ENCODE results near the gene PRR36. TPM values are rescaled to one million over a fixed set of nuclear protein-coding genes. Genes with fewer than 3 reads are reported as not detected.
A peak's percentile ranks its signal among the peaks of the same experiment; 100 is the strongest.

PRR36 gene
- total and polyA plus RNA-seq, 7 experiments from 2014 or later, result 0.08 to 1.2 (median 0.11) TPM; not detected in 1

- Histone ChIP-seq H3K4me3 (ENCODE audit: low read length) (no peak overlapping the region), H3K36me3 (ENCODE audit: control insufficient read depth in 2 of 3, insufficient read depth in 3 of 3, low read length in 3 of 3) (no peaks in the 10 kb centered on the region), H3K4me1 (ENCODE audit: control insufficient read depth in 2 of 2, insufficient read depth in 2 of 2, low read length in 2 of 2) (no peaks in the 10 kb centered on the region), H3K27me3 (ENCODE audit: control insufficient read depth in 2 of 2, insufficient read depth in 2 of 2, low read length in 2 of 2) (no peaks in the 10 kb centered on the region), H3K9me3 (ENCODE audit: control insufficient read depth in 2 of 3, low read length in 3 of 3) (no peaks in the 10 kb centered on the region), H3K27ac (ENCODE audit: low read depth, low read length) (no peak overlapping the region)
- CTCF ChIA-PET, result no interaction called here
- Mint-ChIP-seq H3K9me3 (peaks cover 0 to 11% (median 0%) of the 10 kb centered on the region in 11 donors), H3K36me3 (peaks cover 0 to 3% (median 0%) of the 10 kb centered on the region in 5 donors), H3K4me1 (peaks cover 0 to 8% (median 2%) of the 10 kb centered on the region in 7 donors), H3K27me3 (peaks cover 6 to 44% (median 31%) of the 10 kb centered on the region in 5 donors), H3K27ac (no peak overlapping the region), H3K4me3 (peak overlapping the region in 1 of 10 donors; percentile 50)
- DNase-seq, result no peak
- intact Hi-C loops (cut with micrococcal nuclease), result no loop called here
- no peak for ATAC-seq
- POLR2A ChIA-PET, result interaction anchor here (0.7 kb wide), 1 partner anchor 1704 kb away, joined by 3 read pairs; no protein-coding TSS in a partner anchor
Measured at GRCh38 chr19:7822910-7823515, 51.2 kb downstream of the PRR36 start.

- intact Hi-C loops (cut with micrococcal nuclease), result no loop called here
- POLR2A ChIA-PET, result no interaction called here
Measured at GRCh38 chr19:7820588-7820987, 53.6 kb downstream of the PRR36 start.

GRCh38 chr19:7819337-7819736 lies 54.9 kb downstream of the PRR36 start:
- ChIA-PET CTCF (interaction anchor here (1.8 kb wide), 1 partner anchor 19 kb away, joined by 5 read pairs; no protein-coding TSS in a partner anchor), POLR2A (interaction anchor here (0.6 kb wide), 1 partner anchor 63 kb away, joined by 3 read pairs; no protein-coding TSS in a partner anchor)
- Histone ChIP-seq H3K27ac (ENCODE audit: low read depth, low read length) (no peak overlapping the region), H3K9me3 (ENCODE audit: control insufficient read depth in 2 of 3, low read length in 3 of 3) (no peaks in the 10 kb centered on the region), H3K27me3 (ENCODE audit: control insufficient read depth in 2 of 2, insufficient read depth in 2 of 2, low read length in 2 of 2) (no peaks in the 10 kb centered on the region), H3K36me3 (ENCODE audit: control insufficient read depth in 2 of 3, insufficient read depth in 3 of 3, low read length in 3 of 3) (no peaks in the 10 kb centered on the region), H3K4me1 (ENCODE audit: control insufficient read depth in 2 of 2, insufficient read depth in 2 of 2, low read length in 2 of 2) (peaks cover 9 to 14% of the 10 kb centered on the region in 2 donors), H3K4me3 (ENCODE audit: low read length) (no peak overlapping the region)
- Mint-ChIP-seq H3K27ac (no peak overlapping the region), H3K4me1 (peaks cover 3 to 29% (median 21%) of the 10 kb centered on the region in 7 donors), H3K27me3 (peaks cover 6 to 37% (median 31%) of the 10 kb centered on the region in 5 donors), H3K4me3 (no peak overlapping the region), H3K36me3 (peaks cover 0 to 9% (median 3%) of the 10 kb centered on the region in 5 donors), H3K9me3 (peaks cover 0 to 23% (median 6%) of the 10 kb centered on the region in 11 donors)
- intact Hi-C loops (cut with micrococcal nuclease), result no loop called here
- no peak for DNase-seq
- ATAC-seq, result no peak

More at GRCh38 chr19:7820588-7820987, 53.6 kb downstream of the PRR36 start:
- CTCF ChIA-PET, result interaction anchor here (0.6 kb wide), 1 partner anchor 9 kb away, joined by 3 read pairs; no protein-coding TSS in a partner anchor
- peaks cover 1 to 3% of the 10 kb centered on the region in 2 donors for H3K4me1 ChIP-seq (ENCODE audit: control insufficient read depth in 2 of 2, insufficient read depth in 2 of 2, low read length in 2 of 2)
- Mint-ChIP-seq H3K36me3 (peaks cover 0 to 9% (median 3%) of the 10 kb centered on the region in 5 donors), H3K27me3 (peaks cover 6 to 37% (median 31%) of the 10 kb centered on the region in 5 donors), H3K4me3 (no peak overlapping the region), H3K9me3 (peaks cover 0 to 23% (median 6%) of the 10 kb centered on the region in 11 donors), H3K4me1 (peaks cover 0 to 17% (median 9%) of the 10 kb centered on the region in 7 donors), H3K27ac (no peak overlapping the region)
- H3K9me3 ChIP-seq (ENCODE audit: control insufficient read depth in 2 of 3, low read length in 3 of 3), result no peaks in the 10 kb centered on the region
- H3K36me3 ChIP-seq (ENCODE audit: control insufficient read depth in 2 of 3, insufficient read depth in 3 of 3, low read length in 3 of 3), result no peaks in the 10 kb centered on the region
- no peak overlapping the region for H3K27ac ChIP-seq (ENCODE audit: low read depth, low read length)
- no peak for DNase-seq
- ATAC-seq, result no peak
- no peak overlapping the region for H3K4me3 ChIP-seq (ENCODE audit: low read length)
- no peaks in the 10 kb centered on the region for H3K27me3 ChIP-seq (ENCODE audit: control insufficient read depth in 2 of 2, insufficient read depth in 2 of 2, low read length in 2 of 2)

- no peak overlapping the region for H3K27ac ChIP-seq (ENCODE audit: low read depth, low read length)
- ChIA-PET POLR2A (no interaction called here), CTCF (interaction anchor here (1.8 kb wide), 1 partner anchor 19 kb away, joined by 5 read pairs; no protein-coding TSS in a partner anchor)
- H3K9me3 Mint-ChIP-seq, result peaks cover 0 to 26% (median 8%) of the 10 kb centered on the region in 11 donors
- H3K36me3 ChIP-seq (ENCODE audit: control insufficient read depth in 2 of 3, insufficient read depth in 3 of 3, low read length in 3 of 3), result no peaks in the 10 kb centered on the region
- no peak overlapping the region for H3K27ac Mint-ChIP-seq
- DNase-seq (no peak), ATAC-seq (no peak)
- H3K4me3 ChIP-seq (ENCODE audit: low read length), result no peak overlapping the region
- no peak overlapping the region for H3K4me3 Mint-ChIP-seq
- H3K4me1 ChIP-seq (ENCODE audit: control insufficient read depth in 2 of 2, insufficient read depth in 2 of 2, low read length in 2 of 2), result peaks cover 9 to 14% of the 10 kb centered on the region in 2 donors
- peaks cover 3 to 29% (median 22%) of the 10 kb centered on the region in 7 donors for H3K4me1 Mint-ChIP-seq
- H3K27me3 ChIP-seq (ENCODE audit: control insufficient read depth in 2 of 2, insufficient read depth in 2 of 2, low read length in 2 of 2), result no peaks in the 10 kb centered on the region
- H3K27me3 Mint-ChIP-seq, result peaks cover 6 to 35% (median 28%) of the 10 kb centered on the region in 5 donors
- intact Hi-C loops (cut with micrococcal nuclease), result no loop called here
- H3K36me3 Mint-ChIP-seq, result peaks cover 0 to 9% (median 4%) of the 10 kb centered on the region in 5 donors
- H3K9me3 ChIP-seq (ENCODE audit: control insufficient read depth in 2 of 3, low read length in 3 of 3), result no peaks in the 10 kb centered on the region
Measured at GRCh38 chr19:7818806-7819205, 55.4 kb downstream of the PRR36 start.

Other genes with a start within 250 kb of the PRR36 start
- 10 to 100 TPM; 49.3 to 79.8 (median 76.4) TPM for gene XAB2, start 244.8 kb downstream of the PRR36 start, total RNA-seq
- gene XAB2, start 244.8 kb downstream of the PRR36 start, polyA plus RNA-seq, result 10 to 100 TPM in 1 of 2 donors, 1 to 10 TPM in 1; 6.4 to 11.9 TPM
- 100 to 1,000 TPM; 112 to 134 (median 117) TPM for gene PET100, start 244.6 kb downstream of the PRR36 start, total RNA-seq
- 100 to 1,000 TPM; 158 to 274 TPM for gene PET100, start 244.6 kb downstream of the PRR36 start, polyA plus RNA-seq
- 10 to 100 TPM in 1 of 5 experiments, 1 to 10 TPM in 4; 2.2 to 13.4 (median 5.4) TPM for gene PCP2, start 240.7 kb downstream of the PRR36 start, total RNA-seq
- not detected for gene PCP2, start 240.7 kb downstream of the PRR36 start, polyA plus RNA-seq
- gene STXBP2, start 237.3 kb downstream of the PRR36 start, total RNA-seq, result 100 to 1,000 TPM; 158 to 411 (median 187) TPM
- gene STXBP2, start 237.3 kb downstream of the PRR36 start, polyA plus RNA-seq, result 10 to 100 TPM; 52.8 to 61.1 TPM
- gene RETN, start 205.3 kb downstream of the PRR36 start, total RNA-seq, result 1 to 10 TPM in 1 of 5 experiments, not detected in 4; 3.4 TPM
- not detected for gene RETN, start 205.3 kb downstream of the PRR36 start, polyA plus RNA-seq
- 10 to 100 TPM in 1 of 5 experiments, 1 to 10 TPM in 1, not detected in 3; 1.2 to 12.3 TPM for gene MCEMP1, start 197.3 kb downstream of the PRR36 start, total RNA-seq
- not detected for gene MCEMP1, start 197.3 kb downstream of the PRR36 start, polyA plus RNA-seq
- gene TRAPPC5, start 193.6 kb downstream of the PRR36 start, total RNA-seq, result 10 to 100 TPM; 43.7 to 79.3 (median 75.4) TPM
- 100 to 1,000 TPM; 165 to 191 TPM for gene TRAPPC5, start 193.6 kb downstream of the PRR36 start, polyA plus RNA-seq
- gene FCER2, start 172.3 kb downstream of the PRR36 start, total RNA-seq, result 1 to 10 TPM in 2 of 5 experiments, under 1 TPM in 1, not detected in 2; 0.32 to 3.8 (median 1.3) TPM
- gene FCER2, start 172.3 kb downstream of the PRR36 start, polyA plus RNA-seq, result under 1 TPM; 0.48 to 0.52 TPM
- gene CLEC4G, start 142.3 kb downstream of the PRR36 start, total RNA-seq, result 1 to 10 TPM in 1 of 5 experiments, not detected in 4; 1.2 TPM
- not detected for gene CLEC4G, start 142.3 kb downstream of the PRR36 start, polyA plus RNA-seq
- gene CD209, start 126.9 kb downstream of the PRR36 start, total RNA-seq, result under 1 TPM in 3 of 5 experiments, not detected in 2; 0.27 to 0.68 (median 0.32) TPM
- not detected for gene CD209, start 126.9 kb downstream of the PRR36 start, polyA plus RNA-seq
- gene CLEC4M, start 111.1 kb downstream of the PRR36 start, total RNA-seq, result not detected
- under 1 TPM in 1 of 2 donors, not detected in 1; 0.74 TPM for gene CLEC4M, start 111.1 kb downstream of the PRR36 start, polyA plus RNA-seq
- gene EVI5L, start 44.2 kb downstream of the PRR36 start, total RNA-seq, result 10 to 100 TPM in 3 of 5 experiments, 1 to 10 TPM in 2; 7.4 to 12.2 (median 11.4) TPM
- 1 to 10 TPM; 2.5 to 3.8 TPM for gene EVI5L, start 44.2 kb downstream of the PRR36 start, polyA plus RNA-seq
- under 1 TPM in 1 of 5 experiments, not detected in 4; 0.24 TPM for gene LRRC8E, start 14.1 kb upstream of the PRR36 start, total RNA-seq
- gene LRRC8E, start 14.1 kb upstream of the PRR36 start, polyA plus RNA-seq, result under 1 TPM in 1 of 2 donors, not detected in 1; 0.53 TPM
- 100 to 1,000 TPM in 1 of 5 experiments, 10 to 100 TPM in 4; 48.7 to 109 (median 66.5) TPM for gene MAP2K7, start 29.5 kb upstream of the PRR36 start, total RNA-seq
- gene MAP2K7, start 29.5 kb upstream of the PRR36 start, polyA plus RNA-seq, result 1 to 10 TPM; 1.8 to 2.0 TPM
- gene TGFBR3L, start 40.4 kb upstream of the PRR36 start, total RNA-seq, result 1 to 10 TPM in 4 of 5 experiments, under 1 TPM in 1; 0.27 to 4.0 (median 1.6) TPM
- not detected for gene TGFBR3L, start 40.4 kb upstream of the PRR36 start, polyA plus RNA-seq
- 10 to 100 TPM; 12.3 to 24.4 (median 21.4) TPM for gene SNAPC2, start 45.9 kb upstream of the PRR36 start, total RNA-seq
- gene SNAPC2, start 45.9 kb upstream of the PRR36 start, polyA plus RNA-seq, result 10 to 100 TPM; 11.5 to 18.2 TPM
- gene CTXN1, start 51.7 kb upstream of the PRR36 start, total RNA-seq, result under 1 TPM in 1 of 5 experiments, not detected in 4; 0.32 TPM
- not detected for gene CTXN1, start 51.7 kb upstream of the PRR36 start, polyA plus RNA-seq
- 10 to 100 TPM; 65.3 to 97.6 (median 73.8) TPM for gene TIMM44, start 69.3 kb upstream of the PRR36 start, total RNA-seq
- gene TIMM44, start 69.3 kb upstream of the PRR36 start, polyA plus RNA-seq, result 10 to 100 TPM; 16.7 to 22.8 TPM
- gene ELAVL1, start 131.3 kb upstream of the PRR36 start, total RNA-seq, result 100 to 1,000 TPM in 1 of 5 experiments, 10 to 100 TPM in 4; 32.4 to 117 (median 49.6) TPM
- 10 to 100 TPM; 42.1 to 61.4 TPM for gene ELAVL1, start 131.3 kb upstream of the PRR36 start, polyA plus RNA-seq
- gene CCL25, start 178.4 kb upstream of the PRR36 start, total RNA-seq, result 1 to 10 TPM in 1 of 5 experiments, not detected in 4; 2.3 TPM
- gene CCL25, start 178.4 kb upstream of the PRR36 start, polyA plus RNA-seq, result not detected